Spleen (tissue), 7 donors: ENCODE results near the gene PLP1.

Experiments
- CTCF ChIP-seq, 11 experiments: fragments of 200-600 bp in 7 of 11; fragments of 450-650 bp in 4 of 11; sonication (generic) in 4 of 11; IDR thresholded peaks in 8 of 11; conservative IDR thresholded peaks in 3 of 11; 1 replicate in 7 of 11; 2 replicates in 4 of 11; pipeline versions ENCODE4 v1.4.0 to v1.8.0; 2016 to 2021; ENCODE audit warnings: antibody characterized with exemption in 11 of 11, inconsistent platforms in 4 of 11, mild to moderate bottlenecking in 1 of 11
- POLR2A ChIP-seq, 3 donors: fragments of 450-650 bp; IDR thresholded peaks; one replicate each; pipeline ENCODE4 v1.5.1; 2017; ENCODE audit warnings: antibody characterized with exemption in 3 of 3, mild to moderate bottlenecking in 1 of 3
- POLR2AphosphoS5 ChIP-seq, 3 donors: sonication (generic); formaldehyde crosslinking; IDR thresholded peaks; one replicate each; pipeline ENCODE4 v1.5.1; 2017; ENCODE audit warnings: antibody characterized with exemption in 3 of 3
- donor health status: DM: no; HTN: no; CAD: no; lungs with moderate emphysema.
- donor health status: DM: no; HTN: no; CAD: no.
- donor health status: DM: no; HTN: no; CAD: no.

GRCh38 chrX:103830848-103831247, 54.2 kb downstream of the PLP1 start:
- TF ChIP-seq POLR2A (IDR thresholded peaks at IDR 0.05) (no peak), CTCF (IDR thresholded peaks at IDR 0.05 in 8 of 11, conservative IDR thresholded peaks at IDR 0.05 in 3 of 11) (no peak), POLR2AphosphoS5 (IDR thresholded peaks at IDR 0.05) (no peak)
